ENCODE results near the gene METTL9. TPM values are rescaled to one million over a fixed set of nuclear protein-coding genes. Genes with fewer than 3 reads are reported as not detected.
A peak's percentile ranks its signal among the peaks of the same experiment; 100 is the strongest.

The METTL9 gene
- total and polyA plus RNA-seq, 2 of the 13 experiments (the other 11 are each of a cell fraction or from before 2014, with no cell fraction given) = 123 to 204 TPM

DNA sequence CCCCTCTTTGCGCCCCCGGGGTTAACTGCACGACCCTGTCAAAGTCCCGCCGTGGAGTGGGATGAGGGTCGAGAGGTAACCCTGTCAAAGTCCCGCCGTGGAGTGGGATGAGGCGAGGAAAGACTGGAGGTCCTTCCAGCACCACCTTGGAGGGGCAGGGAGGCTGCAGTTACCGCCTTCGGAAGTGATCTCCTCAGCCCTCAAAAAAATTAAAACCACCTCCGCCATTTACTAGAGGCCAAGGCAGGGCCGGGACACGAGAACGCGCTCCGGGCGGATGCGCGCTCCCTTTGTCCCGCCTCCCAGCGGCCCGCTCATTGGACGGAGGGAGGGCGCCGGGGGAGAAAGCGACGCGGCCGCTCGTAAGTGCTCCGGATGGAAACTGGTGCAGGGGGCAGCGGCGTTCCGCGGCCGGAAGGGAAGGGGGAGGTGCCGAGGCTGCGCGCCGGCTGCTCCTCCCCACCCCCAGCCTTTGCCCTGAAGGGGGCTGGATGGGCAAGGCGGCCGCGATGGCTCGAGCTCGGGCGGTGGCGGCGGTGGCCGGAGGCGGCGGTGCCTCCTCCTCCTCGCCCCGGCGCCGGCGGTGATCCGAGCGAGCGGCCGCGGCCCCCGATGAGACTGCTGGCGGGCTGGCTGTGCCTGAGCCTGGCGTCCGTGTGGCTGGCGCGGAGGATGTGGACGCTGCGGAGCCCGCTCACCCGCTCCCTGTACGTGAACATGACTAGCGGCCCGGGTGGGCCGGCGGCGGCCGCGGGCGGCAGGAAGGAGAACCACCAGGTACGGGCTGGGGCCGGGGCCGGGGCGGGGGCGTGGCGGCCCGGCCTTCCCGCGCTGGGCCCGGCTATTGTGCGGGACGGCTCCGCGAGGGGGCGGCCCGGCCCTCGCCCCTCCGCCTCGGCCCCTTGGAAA, at the start of gene METTL9 (continued):
- no peak for TF ChIP-seq TCF7L2 (IDR thresholded peaks at IDR 0.05; ENCODE audit: low read depth, low read length)
- TF ChIP-seq ZBTB38 (CRISPR knock-in tag; IDR thresholded peaks at IDR 0.05) = peak; percentile 97
- TF ChIP-seq, protein P1, sequence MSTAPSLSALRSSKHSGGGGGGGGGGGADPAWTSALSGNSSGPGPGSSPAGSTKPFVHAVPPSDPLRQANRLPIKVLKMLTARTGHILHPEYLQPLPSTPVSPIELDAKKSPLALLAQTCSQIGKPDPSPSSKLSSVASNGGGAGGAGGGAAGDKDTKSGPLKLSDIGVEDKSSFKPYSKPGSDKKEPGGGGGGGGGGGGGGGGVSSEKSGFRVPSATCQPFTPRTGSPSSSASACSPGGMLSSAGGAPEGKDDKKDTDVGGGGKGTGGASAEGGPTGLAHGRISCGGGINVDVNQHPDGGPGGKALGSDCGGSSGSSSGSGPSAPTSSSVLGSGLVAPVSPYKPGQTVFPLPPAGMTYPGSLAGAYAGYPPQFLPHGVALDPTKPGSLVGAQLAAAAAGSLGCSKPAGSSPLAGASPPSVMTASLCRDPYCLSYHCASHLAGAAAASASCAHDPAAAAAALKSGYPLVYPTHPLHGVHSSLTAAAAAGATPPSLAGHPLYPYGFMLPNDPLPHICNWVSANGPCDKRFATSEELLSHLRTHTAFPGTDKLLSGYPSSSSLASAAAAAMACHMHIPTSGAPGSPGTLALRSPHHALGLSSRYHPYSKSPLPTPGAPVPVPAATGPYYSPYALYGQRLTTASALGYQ (CRISPR knock-in tag; IDR thresholded peaks at IDR 0.05) = peak; percentile 75; the same call in 1 of the 2 replicates
- no peak; the same call in 1 of the 2 replicates for TF ChIP-seq MAFF (IDR thresholded peaks at IDR 0.05; ENCODE audit: low read depth, low read length)
- no peak for TF ChIP-seq HMGA1 (CRISPR knock-in tag; conservative IDR thresholded peaks at IDR 0.05)
- TF ChIP-seq, protein P2, sequence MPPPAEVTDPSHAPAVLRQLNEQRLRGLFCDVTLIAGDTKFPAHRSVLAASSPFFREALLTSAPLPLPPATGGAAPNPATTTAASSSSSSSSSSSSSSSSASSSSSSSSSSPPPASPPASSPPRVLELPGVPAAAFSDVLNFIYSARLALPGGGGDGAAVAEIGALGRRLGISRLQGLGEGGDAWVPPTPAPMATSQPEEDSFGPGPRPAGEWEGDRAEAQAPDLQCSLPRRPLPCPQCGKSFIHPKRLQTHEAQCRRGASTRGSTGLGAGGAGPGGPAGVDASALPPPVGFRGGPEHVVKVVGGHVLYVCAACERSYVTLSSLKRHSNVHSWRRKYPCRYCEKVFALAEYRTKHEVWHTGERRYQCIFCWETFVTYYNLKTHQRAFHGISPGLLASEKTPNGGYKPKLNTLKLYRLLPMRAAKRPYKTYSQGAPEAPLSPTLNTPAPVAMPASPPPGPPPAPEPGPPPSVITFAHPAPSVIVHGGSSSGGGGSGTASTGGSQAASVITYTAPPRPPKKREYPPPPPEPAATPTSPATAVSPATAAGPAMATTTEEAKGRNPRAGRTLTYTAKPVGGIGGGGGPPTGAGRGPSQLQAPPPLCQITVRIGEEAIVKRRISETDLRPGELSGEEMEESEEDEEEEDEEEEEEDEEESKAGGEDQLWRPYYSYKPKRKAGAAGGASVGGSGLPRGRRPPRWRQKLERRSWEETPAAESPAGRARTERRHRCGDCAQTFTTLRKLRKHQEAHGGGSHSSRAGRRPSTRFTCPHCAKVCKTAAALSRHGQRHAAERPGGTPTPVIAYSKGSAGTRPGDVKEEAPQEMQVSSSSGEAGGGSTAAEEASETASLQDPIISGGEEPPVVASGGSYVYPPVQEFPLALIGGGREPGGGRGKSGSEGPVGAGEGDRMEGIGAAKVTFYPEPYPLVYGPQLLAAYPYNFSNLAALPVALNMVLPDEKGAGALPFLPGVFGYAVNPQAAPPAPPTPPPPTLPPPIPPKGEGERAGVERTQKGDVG (CRISPR knock-in tag; IDR thresholded peaks at IDR 0.05; ENCODE audit: borderline replicate concordance) = peak; percentile 43; the same call in 1 of the 2 replicates
- TF ChIP-seq PHF8 (CRISPR knock-in tag; IDR thresholded peaks at IDR 0.05) = peak; percentile 92
- peak; percentile 93 for TF ChIP-seq WIZ (CRISPR knock-in tag; IDR thresholded peaks at IDR 0.05)
- peak; percentile 99 for TF ChIP-seq ETV6 (CRISPR knock-in tag; conservative IDR thresholded peaks at IDR 0.05)
- peak; percentile 79 for TF ChIP-seq ZBTB21 (CRISPR knock-in tag; IDR thresholded peaks at IDR 0.05)
- TF ChIP-seq, protein P3, sequence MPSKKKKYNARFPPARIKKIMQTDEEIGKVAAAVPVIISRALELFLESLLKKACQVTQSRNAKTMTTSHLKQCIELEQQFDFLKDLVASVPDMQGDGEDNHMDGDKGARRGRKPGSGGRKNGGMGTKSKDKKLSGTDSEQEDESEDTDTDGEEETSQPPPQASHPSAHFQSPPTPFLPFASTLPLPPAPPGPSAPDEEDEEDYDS (CRISPR knock-in tag; IDR thresholded peaks at IDR 0.05) = peak; percentile 94
- TF ChIP-seq NFKBIZ (CRISPR knock-in tag; IDR thresholded peaks at IDR 0.05) = peak; percentile 91; the same call in 1 of the 2 replicates
- TF ChIP-seq, protein P4, sequence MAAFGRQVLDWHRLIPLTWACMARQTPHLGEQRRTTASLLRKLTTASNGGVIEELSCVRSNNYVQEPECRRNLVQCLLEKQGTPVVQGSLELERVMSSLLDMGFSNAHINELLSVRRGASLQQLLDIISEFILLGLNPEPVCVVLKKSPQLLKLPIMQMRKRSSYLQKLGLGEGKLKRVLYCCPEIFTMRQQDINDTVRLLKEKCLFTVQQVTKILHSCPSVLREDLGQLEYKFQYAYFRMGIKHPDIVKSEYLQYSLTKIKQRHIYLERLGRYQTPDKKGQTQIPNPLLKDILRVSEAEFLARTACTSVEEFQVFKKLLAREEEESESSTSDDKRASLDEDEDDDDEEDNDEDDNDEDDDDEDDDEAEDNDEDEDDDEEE (CRISPR knock-in tag; IDR thresholded peaks at IDR 0.05) = peak; percentile 90; the same call in 1 of the 2 replicates
- peak; percentile 99 for TF ChIP-seq MAZ (IDR thresholded peaks at IDR 0.05; ENCODE audit: borderline replicate concordance, low read depth, low read length)
- TF ChIP-seq MAZ (CRISPR knock-in tag; IDR thresholded peaks at IDR 0.05; ENCODE audit: low read depth) = peak; percentile 100
- no peak; the same call in none of the 2 replicates for TF ChIP-seq ZNF607 (CRISPR knock-in tag; IDR thresholded peaks at IDR 0.05; ENCODE audit: borderline replicate concordance)
- TF ChIP-seq NR1H2 (CRISPR knock-in tag; IDR thresholded peaks at IDR 0.05; ENCODE audit: borderline replicate concordance, low read depth) = peak; percentile 96; the same call in 1 of the 2 replicates
- TF ChIP-seq GTF2F1 (IDR thresholded peaks at IDR 0.05; ENCODE audit: low read length) = 0 out of 2 replicates have a peak, but pooled peaks have one; percentile 35
- peak; percentile 95 for TF ChIP-seq ZNF354B (CRISPR knock-in tag; IDR thresholded peaks at IDR 0.05)
- TF ChIP-seq, protein P5, sequence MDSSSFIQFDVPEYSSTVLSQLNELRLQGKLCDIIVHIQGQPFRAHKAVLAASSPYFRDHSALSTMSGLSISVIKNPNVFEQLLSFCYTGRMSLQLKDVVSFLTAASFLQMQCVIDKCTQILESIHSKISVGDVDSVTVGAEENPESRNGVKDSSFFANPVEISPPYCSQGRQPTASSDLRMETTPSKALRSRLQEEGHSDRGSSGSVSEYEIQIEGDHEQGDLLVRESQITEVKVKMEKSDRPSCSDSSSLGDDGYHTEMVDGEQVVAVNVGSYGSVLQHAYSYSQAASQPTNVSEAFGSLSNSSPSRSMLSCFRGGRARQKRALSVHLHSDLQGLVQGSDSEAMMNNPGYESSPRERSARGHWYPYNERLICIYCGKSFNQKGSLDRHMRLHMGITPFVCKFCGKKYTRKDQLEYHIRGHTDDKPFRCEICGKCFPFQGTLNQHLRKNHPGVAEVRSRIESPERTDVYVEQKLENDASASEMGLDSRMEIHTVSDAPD (CRISPR knock-in tag; IDR thresholded peaks at IDR 0.05) = peak; percentile 92
- no peak for TF ChIP-seq CHD4 (IDR thresholded peaks at IDR 0.05; ENCODE audit: borderline replicate concordance, low read length)

Measured in HepG2 (cell line).